ENCODE results near the gene OR8G1. TPM values are rescaled to one million over a fixed set of nuclear protein-coding genes. Genes with fewer than 3 reads are reported as not detected.

OR8G1 gene
- total RNA-seq, 4 donors from 2014 or later = not detected

GRCh38 chr11:124204008-124204407 lies 36.9 kb upstream of the OR8G1 start:
- H3K27ac ChIP-seq = no peak overlapping the region
- H3K4me3 ChIP-seq = no peak overlapping the region
- DNase-seq = no peak
- no peaks in the 10 kb centered on the region for H3K27me3 ChIP-seq
- no peaks in the 10 kb centered on the region for H3K36me3 ChIP-seq
- intact Hi-C loops (cut with DNase I; ENCODE audit: low total_unique reads) = no loop called here
- H3K9me3 ChIP-seq = no peaks in the 10 kb centered on the region
- no peak for TF ChIP-seq POLR2A (IDR thresholded peaks at IDR 0.05)
- no peak for TF ChIP-seq CTCF (IDR thresholded peaks at IDR 0.05)
- no peaks in the 10 kb centered on the region for H3K4me1 ChIP-seq

GRCh38 chr11:124207102-124207792 lies 33.6 kb upstream of the OR8G1 start:
- no peaks in the 10 kb centered on the region for H3K9me3 ChIP-seq
- no peaks in the 10 kb centered on the region for H3K4me1 ChIP-seq
- no peaks in the 10 kb centered on the region for H3K27me3 ChIP-seq
- no peak for TF ChIP-seq POLR2A (IDR thresholded peaks at IDR 0.05)
- TF ChIP-seq CTCF (IDR thresholded peaks at IDR 0.05) = no peak
- no peak for DNase-seq
- H3K4me3 ChIP-seq = no peak overlapping the region
- H3K27ac ChIP-seq = no peak overlapping the region
- intact Hi-C loops (cut with DNase I; ENCODE audit: low total_unique reads) = no loop called here
- H3K36me3 ChIP-seq = no peaks in the 10 kb centered on the region

GRCh38 chr11:124209824-124210357 lies 31.0 kb upstream of the OR8G1 start:
- intact Hi-C loops (cut with DNase I; ENCODE audit: low total_unique reads) = no loop called here

GRCh38 chr11:124210421-124210820 lies 30.5 kb upstream of the OR8G1 start:
- intact Hi-C loops (cut with DNase I; ENCODE audit: low total_unique reads) = no loop called here
- Histone ChIP-seq H3K27me3 (no peaks in the 10 kb centered on the region), H3K4me3 (no peak overlapping the region), H3K36me3 (no peaks in the 10 kb centered on the region), H3K27ac (no peak overlapping the region), H3K9me3 (peaks cover 0 to 3% of the 10 kb centered on the region in 2 donors), H3K4me1 (no peaks in the 10 kb centered on the region)
- no peak for DNase-seq
- TF ChIP-seq CTCF (IDR thresholded peaks at IDR 0.05) = no peak
- TF ChIP-seq POLR2A (IDR thresholded peaks at IDR 0.05) = no peak

More at GRCh38 chr11:124209824-124210357, 31.0 kb upstream of the OR8G1 start:
- no peak for DNase-seq
- Histone ChIP-seq H3K27ac (no peak overlapping the region), H3K27me3 (no peaks in the 10 kb centered on the region), H3K9me3 (peaks cover 0 to 3% of the 10 kb centered on the region in 2 donors), H3K4me1 (no peaks in the 10 kb centered on the region), H3K4me3 (no peak overlapping the region), H3K36me3 (no peaks in the 10 kb centered on the region)
- TF ChIP-seq POLR2A (IDR thresholded peaks at IDR 0.05) (no peak), CTCF (IDR thresholded peaks at IDR 0.05) (no peak)

GRCh38 chr11:124211321-124211720 lies 29.6 kb upstream of the OR8G1 start:
- no peak for TF ChIP-seq POLR2A (IDR thresholded peaks at IDR 0.05)
- TF ChIP-seq CTCF (IDR thresholded peaks at IDR 0.05) = no peak
- DNase-seq = no peak
- Histone ChIP-seq H3K9me3 (peaks cover 0 to 3% of the 10 kb centered on the region in 2 donors), H3K36me3 (no peaks in the 10 kb centered on the region), H3K27ac (no peak overlapping the region), H3K4me1 (no peaks in the 10 kb centered on the region), H3K27me3 (no peaks in the 10 kb centered on the region), H3K4me3 (no peak overlapping the region)
- intact Hi-C loops (cut with DNase I; ENCODE audit: low total_unique reads) = no loop called here

Measured in uterus (tissue), 4 donors.